SIG-M5 treated with dmso at 0.1 percent for 504 hours (cell line): ENCODE measurements around the gene ATP2A2.
"Not testable (repeated sequence)": the region's sequence is repeated elsewhere in the genome, so short reads cannot be mapped to it uniquely, and the experiment has no call there.

Experiments
- DNase-seq: peaks from one replicate; lab custom pipeline; 2025; ENCODE audit not compliant: unreplicated experiment; lab: John Stamatoyannopoulos, UW

Gene ATP2A2

GRCh38 chr12:110365489-110366320 is 84.7 kb downstream of the ATP2A2 start:
- DNase-seq = no peak

DNA sequence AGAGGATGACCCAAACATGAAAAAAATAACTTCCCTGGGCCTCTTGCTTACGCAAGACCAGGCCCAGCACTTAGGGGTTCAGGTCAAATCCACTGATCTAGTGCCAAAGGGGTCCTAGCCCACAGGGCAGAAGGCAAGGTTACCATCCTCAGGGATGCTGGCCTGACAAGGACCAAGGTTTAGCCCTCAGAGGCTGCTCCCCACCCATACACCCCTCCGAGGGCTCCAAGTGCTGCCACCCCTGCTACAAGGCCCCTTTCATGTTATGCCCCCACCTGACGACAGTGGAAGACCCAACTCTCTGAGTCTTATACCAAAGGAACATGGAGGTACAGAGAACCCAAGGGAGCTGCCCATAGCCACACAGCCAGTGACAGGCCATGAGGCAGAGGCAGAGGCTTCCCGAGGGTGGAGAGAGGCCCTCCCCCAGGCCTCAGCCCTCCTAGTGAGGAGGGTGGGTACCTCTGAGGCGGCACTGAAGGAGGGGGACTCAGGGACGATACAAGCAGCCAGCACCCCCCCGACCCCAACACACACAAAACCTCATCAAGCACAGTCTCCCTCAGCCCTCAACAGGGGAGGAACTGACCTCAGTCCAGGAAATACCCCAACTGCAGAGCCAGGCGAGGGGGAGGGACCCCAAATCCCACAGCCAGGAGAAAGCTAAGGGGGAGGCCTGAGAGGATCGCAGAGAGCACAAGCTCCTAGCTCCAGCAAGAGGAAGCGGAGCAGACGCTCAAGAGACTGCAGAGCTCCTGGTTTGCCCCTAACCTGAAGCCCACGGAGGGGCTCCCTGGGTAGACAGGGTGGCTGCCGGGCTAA is 85.5 kb downstream of the ATP2A2 start:
- DNase-seq = no peak

- DNase-seq = no peak
Observed at GRCh38 chr12:110367181-110367864, 86.3 kb downstream of the ATP2A2 start.

DNA sequence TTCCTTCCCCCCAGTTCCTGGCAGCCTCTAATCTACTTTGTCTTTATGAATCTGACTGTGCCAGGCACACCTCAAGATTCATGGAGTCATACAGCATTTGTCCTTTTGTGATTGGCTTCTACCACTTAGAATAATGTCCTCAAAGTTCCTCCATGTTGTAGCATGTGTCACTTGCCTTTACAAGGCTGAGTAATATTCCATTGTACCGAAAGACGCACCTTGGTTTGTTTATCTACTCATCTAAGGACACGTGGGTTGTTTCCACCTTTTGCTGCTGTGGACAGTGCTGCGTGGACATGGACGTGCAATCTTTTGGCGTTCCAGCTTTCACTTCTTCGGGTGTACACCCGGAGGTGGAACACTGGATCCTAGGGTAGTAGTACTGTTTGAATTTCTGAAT is 88.9 kb downstream of the ATP2A2 start:
- DNase-seq = no peak

DNA sequence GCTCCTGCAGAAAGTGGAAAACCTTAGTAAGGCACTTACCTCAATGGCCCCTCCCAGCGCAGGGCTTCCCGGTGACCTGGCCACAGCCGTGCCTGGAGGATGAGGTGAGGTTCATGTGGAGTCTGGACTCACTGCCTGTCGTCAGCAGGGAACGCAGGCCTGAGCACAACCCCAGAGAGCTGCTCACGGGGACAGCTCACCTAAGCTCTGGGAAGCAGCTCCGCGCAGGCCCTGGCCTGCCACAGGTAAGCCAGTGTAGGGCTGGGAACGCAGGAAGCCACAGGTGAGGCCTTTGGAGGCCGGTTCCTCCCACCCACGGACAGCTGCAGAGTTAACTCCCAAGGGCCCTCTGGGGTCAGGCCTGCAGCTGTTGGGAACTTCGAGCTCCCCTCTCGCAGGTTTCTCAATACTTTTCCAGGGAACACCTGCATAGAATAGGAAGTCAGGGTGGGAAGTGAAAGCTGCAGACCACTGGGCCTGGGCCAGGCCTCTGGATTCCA is 89.7 kb downstream of the ATP2A2 start:
- DNase-seq = no peak

DNA sequence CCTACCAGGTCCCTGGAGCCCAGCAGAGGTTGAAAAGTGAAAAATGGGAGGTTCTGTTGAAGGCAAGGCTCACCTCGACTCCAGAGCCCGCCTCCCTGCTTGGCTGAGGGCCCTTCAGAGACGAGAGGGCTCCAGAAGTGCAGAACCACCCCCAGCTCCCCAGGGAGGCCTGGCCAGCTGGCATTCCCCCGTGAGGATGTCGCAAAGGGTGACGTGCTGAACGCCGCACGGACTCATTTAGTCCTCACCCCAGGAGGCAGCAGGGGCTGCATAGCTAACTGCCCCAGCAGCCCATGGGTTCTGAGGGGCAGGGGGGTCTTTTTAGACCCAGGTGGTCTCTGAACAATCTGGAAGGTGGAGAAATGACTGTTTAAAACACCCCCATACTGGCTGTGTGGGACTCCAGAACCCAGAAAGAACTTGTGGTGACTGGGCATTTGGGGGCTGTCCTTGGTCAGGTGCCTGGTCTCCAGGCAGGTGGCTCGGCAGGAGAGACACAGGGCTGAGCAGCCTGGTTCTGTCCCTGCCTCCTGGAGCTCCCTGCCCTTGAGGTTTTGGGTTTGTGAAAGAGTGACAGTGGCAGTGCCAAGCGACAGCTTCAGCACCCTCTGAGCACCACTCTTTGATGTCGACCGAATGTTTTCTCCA is 90.5 kb downstream of the ATP2A2 start:
- DNase-seq = no peak

- DNase-seq = no peak
Observed at GRCh38 chr12:110372056-110372425, 91.0 kb downstream of the ATP2A2 start.

DNA sequence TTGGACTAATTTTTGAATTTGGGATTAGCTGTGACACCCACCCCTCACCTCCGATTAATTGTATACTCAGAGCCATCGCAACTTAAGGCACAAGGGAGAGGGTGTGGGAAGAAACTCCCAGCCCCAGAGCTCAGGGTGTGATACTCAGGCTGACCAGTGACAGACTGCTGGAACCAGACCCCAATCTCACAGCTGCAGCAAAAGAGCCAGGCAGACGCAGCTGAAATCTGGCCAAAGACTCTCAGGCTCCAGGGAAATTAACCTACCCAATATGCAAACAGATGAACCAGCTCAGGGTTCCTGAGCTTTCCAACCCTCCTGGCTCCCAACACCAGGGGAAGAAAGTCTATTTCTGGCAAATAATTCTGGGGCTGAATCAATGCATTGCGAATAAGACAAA is 92.0 kb downstream of the ATP2A2 start:
- no peak for DNase-seq

DNA sequence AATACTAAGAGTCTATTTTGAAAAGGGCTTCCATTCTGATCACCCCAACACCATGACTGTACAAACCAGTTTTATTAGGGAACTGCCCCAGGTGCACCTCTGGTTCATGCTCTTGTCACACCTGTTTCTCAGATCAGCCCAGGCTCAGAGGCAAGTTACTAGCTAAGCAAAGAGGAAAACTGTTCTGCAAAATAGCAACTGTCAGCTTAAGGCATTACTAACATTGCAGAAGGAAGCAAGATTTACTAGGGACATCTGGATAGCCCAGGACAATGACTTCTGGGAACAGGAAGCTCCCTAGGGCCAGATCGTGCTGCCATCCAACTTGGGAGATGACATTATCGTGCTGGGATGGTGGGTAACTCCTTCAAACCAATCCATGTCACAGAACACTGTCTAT is 92.4 kb downstream of the ATP2A2 start:
- DNase-seq = no peak

- no peak for DNase-seq
Observed at GRCh38 chr12:110373962-110374611, 93.0 kb downstream of the ATP2A2 start.

DNA sequence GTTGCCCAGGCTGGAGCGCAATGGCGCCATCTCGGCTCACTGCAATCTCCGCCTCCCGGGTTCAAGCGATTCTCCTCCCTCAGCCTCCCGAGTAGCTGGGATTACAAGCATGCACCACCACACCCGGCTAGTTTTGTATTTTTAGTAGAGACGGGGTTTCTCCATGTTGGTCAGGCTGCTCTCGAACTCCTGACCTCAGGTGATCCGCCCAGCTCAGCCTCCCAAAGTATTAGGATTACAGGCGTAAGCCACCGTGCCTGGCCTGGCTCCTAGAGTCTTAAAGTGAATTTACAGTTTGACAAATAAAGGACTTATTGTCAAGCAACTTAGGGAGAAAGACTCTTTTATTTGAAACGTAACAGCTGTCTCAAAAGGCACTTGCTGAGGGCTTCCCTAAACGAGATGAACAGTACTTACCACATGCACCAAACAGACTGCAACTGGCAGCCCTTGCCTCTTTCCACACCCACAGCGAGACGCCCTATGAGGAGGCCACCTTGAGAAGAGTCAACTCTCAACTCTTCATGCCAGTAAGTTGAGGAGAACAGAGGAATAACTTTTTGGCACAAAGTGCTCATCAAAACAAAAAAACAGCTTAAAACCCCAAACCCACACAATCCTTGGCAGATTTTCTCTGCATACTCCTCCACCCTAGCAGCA is 97.2 kb downstream of the ATP2A2 start:
- DNase-seq = not testable (repeated sequence)

- peak; percentile 34 for DNase-seq
Observed at GRCh38 chr12:110379197-110379596, 98.2 kb downstream of the ATP2A2 start.

DNA sequence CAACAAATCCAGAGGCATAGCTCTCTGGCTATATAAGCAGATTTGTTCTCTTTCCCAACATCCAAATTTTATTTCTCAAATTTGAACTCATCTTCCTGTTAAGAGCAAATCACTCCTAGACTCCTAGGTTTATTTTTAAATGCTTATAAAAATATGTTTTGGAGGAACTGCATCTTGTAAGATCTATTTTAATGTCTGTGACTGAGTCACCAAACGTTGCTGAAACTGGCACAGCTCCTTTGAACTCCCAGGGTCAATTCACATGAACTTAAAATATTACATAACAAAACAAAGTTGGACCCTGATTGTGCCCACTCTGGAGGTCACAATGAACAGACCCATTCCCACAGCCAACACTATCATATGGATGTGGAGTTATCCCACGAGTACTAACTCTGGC is 98.6 kb downstream of the ATP2A2 start:
- DNase-seq = no peak

- no peak for DNase-seq
Observed at GRCh38 chr12:110382683-110383082, 101.6 kb downstream of the ATP2A2 start.
